NCI-H128 (cell line): Measurements from ENCODE around the gene PHRF1.
A peak's percentile ranks its signal among the peaks of the same experiment; 100 is the strongest.

Experiments used
- DNase-seq: peaks from one replicate; lab custom pipeline; 2025; ENCODE audit not compliant: unreplicated experiment; lab: John Stamatoyannopoulos, UW

Gene PHRF1

GRCh38 chr11:613369-613968, 37.2 kb downstream of the PHRF1 start:
- DNase-seq = no peak

GRCh38 chr11:614021-614622, 37.9 kb downstream of the PHRF1 start:
- no peak for DNase-seq

- no peak for DNase-seq
Observed at GRCh38 chr11:614623-615503, 38.6 kb downstream of the PHRF1 start.

GRCh38 chr11:615504-616319, 39.4 kb downstream of the PHRF1 start, which contains the start of gene IRF7:
Gene IRF7, minus strand, starts transcription at chr11:615950. Its CDS starts 586 bp downstream, at chr11:615364.
- peak; percentile 80 for DNase-seq

- DNase-seq = no peak
Observed at GRCh38 chr11:616320-617198, 40.3 kb downstream of the PHRF1 start.

GRCh38 chr11:617199-617911, 41.1 kb downstream of the PHRF1 start:
- DNase-seq = no peak

GRCh38 chr11:617912-618682, 41.8 kb downstream of the PHRF1 start:
- no peak for DNase-seq

- DNase-seq = no peak
Observed at GRCh38 chr11:618856-619627, 42.8 kb downstream of the PHRF1 start.

- no peak for DNase-seq
Observed at GRCh38 chr11:619628-620050, 43.4 kb downstream of the PHRF1 start.

- no peak for DNase-seq
Observed at GRCh38 chr11:620201-620600, 43.9 kb downstream of the PHRF1 start.

- no peak for DNase-seq
Observed at GRCh38 chr11:620935-621814, 44.9 kb downstream of the PHRF1 start.

- no peak for DNase-seq
Observed at GRCh38 chr11:621838-622237, 45.6 kb downstream of the PHRF1 start.

- no peak for DNase-seq
Observed at GRCh38 chr11:623349-623869, 47.1 kb downstream of the PHRF1 start.

- no peak for DNase-seq
Observed at GRCh38 chr11:623999-624704, 47.9 kb downstream of the PHRF1 start.

GRCh38 chr11:624705-625635, 48.7 kb downstream of the PHRF1 start, which contains the start of gene CDHR5:
Gene CDHR5, minus strand, starts transcription at chr11:624955. Its CDS starts 53 bp downstream, at chr11:624902.
- DNase-seq = no peak
